Activated T-helper 1 cell treated with Interleukin-2 at 50 U/mL for 16 hours (primary cell): ENCODE data around the gene VWA5B1.

Source experiments
- DNase-seq: peaks from one replicate; pipeline ENCODE4 v3.0.0-alpha.2; 2020; ENCODE audit warnings: low read depth

The VWA5B1 gene

GRCh38 chr1:20389571-20389970 lies 98.9 kb downstream of the VWA5B1 start:
- DNase-seq = no peak

- no peak for DNase-seq
Measured at GRCh38 chr1:20390589-20391331, 100.1 kb downstream of the VWA5B1 start.

- DNase-seq = no peak
Measured at GRCh38 chr1:20395255-20395654, 104.6 kb downstream of the VWA5B1 start.

GRCh38 chr1:20398744-20399143 lies 108.1 kb downstream of the VWA5B1 start:
- DNase-seq = no peak

- DNase-seq = no peak
Measured at GRCh38 chr1:20399196-20399595, 108.5 kb downstream of the VWA5B1 start.

GRCh38 chr1:20399606-20400180 lies 109.0 kb downstream of the VWA5B1 start:
- DNase-seq = no peak

- no peak for DNase-seq
Measured at GRCh38 chr1:20400341-20401177, 109.9 kb downstream of the VWA5B1 start.

- no peak for DNase-seq
Measured at GRCh38 chr1:20401405-20402010, 110.8 kb downstream of the VWA5B1 start.

GRCh38 chr1:20402585-20403422 lies 112.1 kb downstream of the VWA5B1 start:
- DNase-seq = no peak

GRCh38 chr1:20403423-20404145 lies 112.9 kb downstream of the VWA5B1 start:
- DNase-seq = no peak

GRCh38 chr1:20404466-20404865 lies 113.8 kb downstream of the VWA5B1 start:
- DNase-seq = no peak
